Adrenal gland (tissue), 12 donors: Measurements from ENCODE around the gene AMDHD1. TPM values are rescaled to one million over a fixed set of nuclear protein-coding genes. Genes with fewer than 3 reads are reported as not detected.

Experiments
- DNase-seq, 7 donors: peaks; one replicate each; pipeline ENCODE4 v3.0.0-alpha.2; 2019 to 2020
- H3K27ac ChIP-seq, 5 donors: fragments of 200-600 bp; sonication (generic) in 4 of 5; 1 replicate in 3 of 5; 2 replicates in 2 of 5; pipeline versions ENCODE4 v1.5.1 to v1.8.0; 2016 to 2020; ENCODE audit warnings: mild to moderate bottlenecking in 1 of 5
- H3K27me3 ChIP-seq: fragments of 200-600 bp; 2 replicates; pipeline ENCODE4 v1.8.0; 2021
- H3K36me3 ChIP-seq, 2 donors: fragments of 200-600 bp; replicated peaks in 1 of 2; 1 replicate in 1 of 2; 2 replicates in 1 of 2; pipeline versions ENCODE4 v1.5.1 to v1.8.0; 2018 to 2022
- H3K4me1 ChIP-seq, 2 donors: fragments of 200-600 bp; replicated peaks in 1 of 2; 1 replicate in 1 of 2; 2 replicates in 1 of 2; pipeline versions ENCODE4 v1.5.1 to v1.8.0; 2018 to 2021
- H3K4me3 ChIP-seq, 4 donors: fragments of 200-600 bp; sonication (generic) in 3 of 4; one replicate each; pipeline ENCODE4 v1.5.1; 2016 to 2018
- H3K9me3 ChIP-seq, 3 donors: fragments of 200-600 bp; sonication (generic) in 1 of 3; replicated peaks in 1 of 3; 1 replicate in 2 of 3; 2 replicates in 1 of 3; pipeline versions ENCODE4 v1.5.1 to v1.8.0; 2016 to 2021
- CTCF ChIP-seq, 6 experiments: fragments of 450-650 bp in 4 of 6; fragments of 200-600 bp in 2 of 6; sonication (generic) in 1 of 6; IDR thresholded peaks; 1 replicate in 5 of 6; 2 replicates in 1 of 6; pipeline versions ENCODE4 v1.5.1 to v1.8.0; 2016 to 2021; ENCODE audit warnings: antibody characterized with exemption in 6 of 6, mild to moderate bottlenecking in 2 of 6, moderate library complexity in 1 of 6
- POLR2A ChIP-seq, 2 donors: fragments of 450-650 bp; IDR thresholded peaks; one replicate each; pipeline ENCODE4 v1.6.1; 2017; ENCODE audit warnings: antibody characterized with exemption in 2 of 2, mild to moderate bottlenecking in 2 of 2, moderate library complexity in 1 of 2
- WGBS, 4 donors: extraction: QIAGEN DNeasy Blood & Tissue Kit in 2 of 4; methylation state at CpG; one replicate each; pipeline versions ENCODE4 v1.1.5 to v1.1.7; 2013 to 2017; 5-methylcytosine and 5-hydroxymethylcytosine counted together
- intact Hi-C, 2 donors: fragments of 100-400 bp; cut with DNase I; formaldehyde crosslinking; loops; one replicate each; pipeline versions ENCODE4 v1.14.1 to v1.15.0; 2022 to 2023
- polyA plus RNA-seq, 3 donors: library from polyadenylated mRNA; stranded (reverse); fragments of 200-250 nt in 2 of 3; fragments of 350-450 nt in 1 of 3; fragmentation: Illumina TruSeq in 1 of 3; extraction: RNeasy Lipid Tissue Mini Kit (QIAGEN cat#74804) in 1 of 3; gene quantifications; one replicate each; pipeline ENCODE4 v1.2.3, GENCODE V29; 2013 to 2014
- total RNA-seq, 9 donors: library from RNA; depleted of rRNA in 4 of 9; stranded (reverse); fragments of >200 nt in 4 of 9; fragments of 120-200 nt in 1 of 9; fragmentation: NEBNext Ultra II Directional in 1 of 9; extraction: Animal tissue kit (Norgen Biotek cat#: 25700) in 1 of 9; gene quantifications; one replicate each; pipeline versions ENCODE4 v1.1.0 to v1.2.4, GENCODE V29; 2013 to 2023
- donor health status: healthy with polysubstance abuse.
- donor health status: Bipolar disorder and iron deficiency.
- donor health status: DM: yes; HTN: yes; CAD: no.
- donor health status: DM: no; HTN: no; CAD: no.
- donor health status: DM: no; HTN: no; CAD: no.
- donor health status: DM: yes; HTN: yes; CAD: no.

AMDHD1 gene
- total and polyA plus RNA-seq, 12 donors, result 4.6 to 120 (median 15.5) TPM

GRCh38 chr12:95980437-95980836, 37.3 kb downstream of the AMDHD1 start:
- 85 to 94% (median 93%) methylated on average over 5 of the region's 5 CpGs for WGBS, 4 donors
- intact Hi-C loops, result no loop called here
- no peak overlapping the region for H3K27ac ChIP-seq

GRCh38 chr12:95982602-95983001, 39.5 kb downstream of the AMDHD1 start:
- Histone ChIP-seq H3K4me1 (no peaks in the 10 kb centered on the region), H3K27ac (no peak overlapping the region), H3K4me3 (no peak overlapping the region), H3K36me3 (no peaks in the 10 kb centered on the region), H3K27me3 (no peaks in the 10 kb centered on the region), H3K9me3 (no peaks in the 10 kb centered on the region)
- WGBS, 4 donors, result 75 to 87% (median 78%) methylated on average over 1 of the region's 1 CpG
- intact Hi-C loops, result no loop called here
- TF ChIP-seq POLR2A (IDR thresholded peaks at IDR 0.05) (no peak), CTCF (IDR thresholded peaks at IDR 0.05) (no peak)
- DNase-seq, result no peak

More at GRCh38 chr12:95980437-95980836, 37.3 kb downstream of the AMDHD1 start:
- Histone ChIP-seq H3K27me3 (no peaks in the 10 kb centered on the region), H3K36me3 (no peaks in the 10 kb centered on the region), H3K9me3 (no peaks in the 10 kb centered on the region), H3K4me3 (no peak overlapping the region), H3K4me1 (no peaks in the 10 kb centered on the region)
- DNase-seq, result no peak
- no peak for TF ChIP-seq CTCF (IDR thresholded peaks at IDR 0.05)
- no peak for TF ChIP-seq POLR2A (IDR thresholded peaks at IDR 0.05)

- Histone ChIP-seq H3K9me3 (no peaks in the 10 kb centered on the region), H3K36me3 (no peaks in the 10 kb centered on the region), H3K27ac (no peak overlapping the region), H3K27me3 (no peaks in the 10 kb centered on the region), H3K4me3 (peak overlapping the region in 1 of 4 donors; percentile 14), H3K4me1 (no peaks in the 10 kb centered on the region)
- no peak for DNase-seq
- WGBS, 4 donors, result 81 to 88% (median 85%) methylated on average over 1 of the region's 1 CpG
- TF ChIP-seq POLR2A (IDR thresholded peaks at IDR 0.05), result no peak
- TF ChIP-seq CTCF (IDR thresholded peaks at IDR 0.05), result no peak
- intact Hi-C loops, result no loop called here
Measured at GRCh38 chr12:95984682-95985081, 41.6 kb downstream of the AMDHD1 start.

GRCh38 chr12:95986635-95987570, 43.8 kb downstream of the AMDHD1 start:
- Histone ChIP-seq H3K27me3 (no peaks in the 10 kb centered on the region), H3K4me1 (no peaks in the 10 kb centered on the region), H3K4me3 (no peak overlapping the region), H3K36me3 (no peaks in the 10 kb centered on the region), H3K27ac (no peak overlapping the region), H3K9me3 (no peaks in the 10 kb centered on the region)
- intact Hi-C loops, result no loop called here
- DNase-seq, result no peak
- WGBS, 4 donors, result 82 to 86% (median 86%) methylated on average over 14 of the region's 14 CpGs
- TF ChIP-seq POLR2A (IDR thresholded peaks at IDR 0.05), result no peak
- no peak for TF ChIP-seq CTCF (IDR thresholded peaks at IDR 0.05)
